ENCODE results near the gene AMOTL1.

GRCh38 chr11:94825481-94825880 is 57.3 kb downstream of the AMOTL1 start:
- no peak for TF ChIP-seq CTCF (IDR thresholded peaks at IDR 0.05)
- no peak for TF ChIP-seq POLR2A (IDR thresholded peaks at IDR 0.05)

All from right lobe of liver (tissue), 4 donors.